ENCODE results near the gene FGD2.

DNA sequence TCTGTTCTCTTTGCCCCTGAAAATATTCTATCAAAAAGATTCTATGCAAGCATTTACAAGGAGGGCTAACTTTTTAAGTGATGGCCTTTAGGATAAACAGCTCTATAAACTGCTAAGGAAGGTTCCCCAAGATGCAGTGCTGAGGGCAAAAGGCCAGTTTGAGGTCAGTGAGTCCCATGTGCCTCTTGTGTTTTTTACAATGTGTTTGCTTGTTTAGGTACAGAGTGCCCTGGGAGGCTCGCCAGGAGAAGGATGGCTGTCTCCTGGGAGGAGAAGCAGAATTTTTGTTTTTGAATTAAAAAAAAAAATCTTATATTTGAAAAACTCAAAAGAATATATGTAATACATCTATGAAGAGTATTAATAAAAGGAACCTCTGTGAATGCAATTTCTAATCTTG is 32.3 kb upstream of the FGD2 start:
- no peak for TF ChIP-seq POLR2A (IDR thresholded peaks at IDR 0.05)
- TF ChIP-seq, protein P1, sequence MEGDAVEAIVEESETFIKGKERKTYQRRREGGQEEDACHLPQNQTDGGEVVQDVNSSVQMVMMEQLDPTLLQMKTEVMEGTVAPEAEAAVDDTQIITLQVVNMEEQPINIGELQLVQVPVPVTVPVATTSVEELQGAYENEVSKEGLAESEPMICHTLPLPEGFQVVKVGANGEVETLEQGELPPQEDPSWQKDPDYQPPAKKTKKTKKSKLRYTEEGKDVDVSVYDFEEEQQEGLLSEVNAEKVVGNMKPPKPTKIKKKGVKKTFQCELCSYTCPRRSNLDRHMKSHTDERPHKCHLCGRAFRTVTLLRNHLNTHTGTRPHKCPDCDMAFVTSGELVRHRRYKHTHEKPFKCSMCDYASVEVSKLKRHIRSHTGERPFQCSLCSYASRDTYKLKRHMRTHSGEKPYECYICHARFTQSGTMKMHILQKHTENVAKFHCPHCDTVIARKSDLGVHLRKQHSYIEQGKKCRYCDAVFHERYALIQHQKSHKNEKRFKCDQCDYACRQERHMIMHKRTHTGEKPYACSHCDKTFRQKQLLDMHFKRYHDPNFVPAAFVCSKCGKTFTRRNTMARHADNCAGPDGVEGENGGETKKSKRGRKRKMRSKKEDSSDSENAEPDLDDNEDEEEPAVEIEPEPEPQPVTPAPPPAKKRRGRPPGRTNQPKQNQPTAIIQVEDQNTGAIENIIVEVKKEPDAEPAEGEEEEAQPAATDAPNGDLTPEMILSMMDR (IDR thresholded peaks at IDR 0.05) = no peak
